Smooth muscle cell (in vitro differentiated cells): ENCODE data around the gene MSI2. TPM values are rescaled to one million over a fixed set of nuclear protein-coding genes. Genes with fewer than 3 reads are reported as not detected.
A peak's percentile ranks its signal among the peaks of the same experiment; 100 is the strongest.

Source experiments
- DNase-seq: peaks from one replicate; lab custom pipeline; 2025; ENCODE audit not compliant: unreplicated experiment; lab: John Stamatoyannopoulos, UW
- H2AFZ ChIP-seq: fragments of 200-600 bp; sonication (generic); 2 replicates; pipeline ENCODE4 v1.6.0; 2016; ENCODE audit warnings: antibody characterized with exemption, low read depth, mild to moderate bottlenecking
- H3F3A ChIP-seq: fragments of 200-600 bp; sonication (generic); 2 replicates; pipeline ENCODE4 v1.6.0; 2017; ENCODE audit warnings: antibody characterized with exemption, low read depth
- H3K27ac ChIP-seq: fragments of 200-600 bp; sonication (generic); 2 replicates; pipeline ENCODE4 v1.5.1; 2016; ENCODE audit warnings: low read depth, mild to moderate bottlenecking
- H3K27me3 ChIP-seq: fragments of 200-600 bp; sonication (generic); 2 replicates; pipeline ENCODE4 v1.6.1; 2016; ENCODE audit warnings: low read depth, mild to moderate bottlenecking
- H3K36me3 ChIP-seq: fragments of 200-600 bp; sonication (generic); 2 replicates; pipeline ENCODE4 v1.5.1; 2016; ENCODE audit warnings: low read depth
- H3K4me1 ChIP-seq: fragments of 200-600 bp; sonication (generic); 2 replicates; pipeline ENCODE4 v1.5.1; 2016; ENCODE audit warnings: low read depth
- H3K4me2 ChIP-seq: fragments of 200-600 bp; sonication (generic); 2 replicates; pipeline ENCODE4 v1.6.0; 2016; ENCODE audit warnings: mild to moderate bottlenecking
- H3K4me3 ChIP-seq: fragments of 200-600 bp; sonication (generic); 2 replicates; pipeline ENCODE4 v1.5.1; 2016; ENCODE audit warnings: mild to moderate bottlenecking
- H3K79me2 ChIP-seq: fragments of 200-600 bp; sonication (generic); 2 replicates; pipeline ENCODE4 v1.6.0; 2016; ENCODE audit warnings: low read depth, mild to moderate bottlenecking
- H3K9ac ChIP-seq: fragments of 200-600 bp; sonication (generic); 2 replicates; pipeline ENCODE4 v1.6.0; 2016; ENCODE audit warnings: low read depth
- H3K9me3 ChIP-seq: fragments of 200-600 bp; sonication (generic); replicated peaks from 2 replicates; pipeline ENCODE4 v1.5.1; 2016; ENCODE audit warnings: low read depth
- H4K20me1 ChIP-seq: fragments of 200-600 bp; sonication (generic); 2 replicates; pipeline ENCODE4 v1.6.0; 2016; ENCODE audit warnings: low read depth
- CTCF ChIP-seq: fragments of 200-600 bp; sonication (generic); IDR thresholded peaks from 2 replicates; pipeline ENCODE4 v1.5.1; 2017; ENCODE audit warnings: borderline replicate concordance, mild to moderate bottlenecking, antibody characterized with exemption; ENCODE audit not compliant: insufficient read depth, poor library complexity, severe bottlenecking
- WGBS: methylation state at CpG from one replicate; pipeline ENCODE4 v1.1.7; 2016; ENCODE audit warnings: low lambda C conversion rate; 5-methylcytosine and 5-hydroxymethylcytosine counted together
- polyA plus RNA-seq: library from polyadenylated mRNA; unstranded; fragments of >200 nt; fragmentation: Nextera tagmentation; extraction: Ambion mirVana; gene quantifications from 2 replicates; pipeline ENCODE4 v1.2.1, GENCODE V29; 2016
- total RNA-seq: library from RNA; depleted of rRNA; stranded (reverse); fragments of >200 nt; gene quantifications from 2 replicates; pipeline ENCODE4 v1.2.3, GENCODE V29; 2014

Gene MSI2
- total and polyA plus RNA-seq, 2 experiments from 2014 or later: 5.7 to 36.5 TPM

GRCh38 chr17:57294629-57295501 lies 38.5 kb downstream of the MSI2 start:
- Histone ChIP-seq H3K4me1 (peaks cover 21% of the 10 kb centered on the region), H3F3A (peaks cover 10% of the 10 kb centered on the region), H3K9me3 (peaks cover 7% of the 10 kb centered on the region), H3K27ac (peak overlapping the region; percentile 82), H3K79me2 (peaks cover 2% of the 10 kb centered on the region), H4K20me1 (peaks cover 31% of the 10 kb centered on the region), H2AFZ (no peak overlapping the region), H3K4me2 (peak overlapping the region; percentile 81), H3K36me3 (peaks cover 11% of the 10 kb centered on the region), H3K4me3 (peak overlapping the region; percentile 27), H3K9ac (peak overlapping the region; percentile 22), H3K27me3 (no peaks in the 10 kb centered on the region)
- no peak for DNase-seq
- 77% methylated on average over 10 of the region's 10 CpGs for WGBS
- no peak for TF ChIP-seq CTCF

- H3K9me3 ChIP-seq: peaks cover 7% of the 10 kb centered on the region
- no peak for DNase-seq
- H2AFZ ChIP-seq: no peak overlapping the region
- H3K9ac ChIP-seq: peak overlapping the region; percentile 22
- peaks cover 11% of the 10 kb centered on the region for H3K36me3 ChIP-seq
- TF ChIP-seq CTCF: no peak
- no peaks in the 10 kb centered on the region for H3K27me3 ChIP-seq
- peak overlapping the region; percentile 82 for H3K27ac ChIP-seq
- 1% methylated on average over 5 of the region's 5 CpGs for WGBS
- H3K79me2 ChIP-seq: peaks cover 7% of the 10 kb centered on the region
- peak overlapping the region; percentile 81 for H3K4me2 ChIP-seq
- peak overlapping the region; percentile 27 for H3K4me3 ChIP-seq
- peaks cover 10% of the 10 kb centered on the region for H3F3A ChIP-seq
- peaks cover 26% of the 10 kb centered on the region for H4K20me1 ChIP-seq
- H3K4me1 ChIP-seq: peaks cover 21% of the 10 kb centered on the region
Measured at GRCh38 chr17:57295526-57296023, 39.3 kb downstream of the MSI2 start.

GRCh38 chr17:57296231-57296630 lies 39.9 kb downstream of the MSI2 start:
- H3K9me3 ChIP-seq: peaks cover 7% of the 10 kb centered on the region
- peak overlapping the region; percentile 81 for H3K4me2 ChIP-seq
- H4K20me1 ChIP-seq: peaks cover 20% of the 10 kb centered on the region
- peaks cover 21% of the 10 kb centered on the region for H3K4me1 ChIP-seq
- H3K27ac ChIP-seq: peak overlapping the region; percentile 82
- peaks cover 7% of the 10 kb centered on the region for H3K79me2 ChIP-seq
- H3F3A ChIP-seq: peaks cover 10% of the 10 kb centered on the region
- no peak for DNase-seq
- no peak for TF ChIP-seq CTCF
- H3K4me3 ChIP-seq: no peak overlapping the region
- H3K9ac ChIP-seq: peak overlapping the region; percentile 44
- WGBS: 12% methylated on average over 4 of the region's 4 CpGs
- peaks cover 11% of the 10 kb centered on the region for H3K36me3 ChIP-seq
- H3K27me3 ChIP-seq: no peaks in the 10 kb centered on the region
- H2AFZ ChIP-seq: no peak overlapping the region
